Stomach (tissue), 9 donors: ENCODE data around the gene COX19. TPM values are rescaled to one million over a fixed set of nuclear protein-coding genes. Genes with fewer than 3 reads are reported as not detected.

ENCODE experiments used
- DNase-seq, 2 donors: peaks; one replicate each; pipeline versions ENCODE4 v3.0.0 to v3.0.0-alpha.2; 2013 to 2019
- H3K27ac ChIP-seq, 5 donors: fragments of 200-600 bp in 4 of 5; sonication (generic) in 4 of 5; one replicate each; pipeline ENCODE4 v1.5.1; 2013 to 2019; ENCODE audit warnings: mild to moderate bottlenecking in 1 of 5, moderate library complexity in 1 of 5
- H3K27me3 ChIP-seq, 3 donors: fragments of 200-600 bp; sonication (generic); one replicate each; pipeline ENCODE4 v1.5.1; 2017 to 2019; ENCODE audit warnings: mixed run types in 1 of 3
- H3K36me3 ChIP-seq, 4 donors: fragments of 200-600 bp; sonication (generic); 1 replicate in 3 of 4; 2 replicates in 1 of 4; pipeline ENCODE4 v1.5.1; 2016 to 2019
- H3K4me1 ChIP-seq, 4 donors: fragments of 200-600 bp; sonication (generic); one replicate each; pipeline ENCODE4 v1.5.1; 2016 to 2019
- H3K4me3 ChIP-seq, 4 donors: fragments of 200-600 bp; sonication (generic) in 3 of 4; one replicate each; pipeline ENCODE4 v1.5.1; 2016 to 2019; ENCODE audit warnings: mild to moderate bottlenecking in 1 of 4
- H3K9me3 ChIP-seq, 4 donors: fragments of 200-600 bp; sonication (generic); one replicate each; pipeline ENCODE4 v1.5.1; 2016 to 2019
- EP300 ChIP-seq: sonication (generic); formaldehyde crosslinking; IDR thresholded peaks from one replicate; pipeline ENCODE4 v1.6.1; 2017; ENCODE audit warnings: antibody characterized with exemption
- POLR2A ChIP-seq, 4 donors: fragments of 450-650 bp; IDR thresholded peaks; one replicate each; pipeline ENCODE4 v1.6.1; 2016; ENCODE audit warnings: antibody characterized with exemption in 4 of 4, control low read depth in 2 of 4, mild to moderate bottlenecking in 1 of 4, moderate library complexity in 1 of 4
- POLR2AphosphoS5 ChIP-seq, 3 donors: sonication (generic); formaldehyde crosslinking; IDR thresholded peaks; one replicate each; pipeline ENCODE4 v1.6.1; 2016; ENCODE audit warnings: antibody characterized with exemption in 3 of 3
- WGBS, 5 donors: extraction: QIAGEN DNeasy Blood & Tissue Kit in 3 of 5; methylation state at CpG; one replicate each; pipeline versions ENCODE4 v1.1.5 to v1.1.7; 2013 to 2018; 5-methylcytosine and 5-hydroxymethylcytosine counted together
- intact Hi-C: fragments of 100-400 bp; cut with DNase I; formaldehyde crosslinking; loops from one replicate; pipeline ENCODE4 v1.15.1; 2023; ENCODE audit warnings: low total_unique reads
- polyA plus RNA-seq, 3 donors: library from polyadenylated mRNA; stranded (reverse); fragments of 200-250 nt; gene quantifications; one replicate each; pipeline ENCODE4 v1.2.3, GENCODE V29; 2013
- total RNA-seq, 5 donors: library from RNA; depleted of rRNA; stranded (reverse); fragments of >200 nt; gene quantifications; one replicate each; pipeline versions ENCODE4 v1.1.0 to v1.2.3, GENCODE V29; 2014 to 2016
- TF ChIP-seq, protein P1 (sequence below), 7 experiments: fragments of 450-650 bp in 4 of 7; fragments of 200-600 bp in 3 of 7; sonication (generic) in 3 of 7; IDR thresholded peaks; one replicate each; pipeline ENCODE4 v1.5.1; 2016 to 2019; ENCODE audit warnings: antibody characterized with exemption in 7 of 7, control low read depth in 2 of 7, mild to moderate bottlenecking in 1 of 7
- donor health status: healthy with polysubstance abuse.
- donor health status: Bipolar disorder and iron deficiency.
- donor health status: healthy.

The COX19 gene
- total and polyA plus RNA-seq, 8 donors: 2.3 to 26.6 (median 6.6) TPM

DNA sequence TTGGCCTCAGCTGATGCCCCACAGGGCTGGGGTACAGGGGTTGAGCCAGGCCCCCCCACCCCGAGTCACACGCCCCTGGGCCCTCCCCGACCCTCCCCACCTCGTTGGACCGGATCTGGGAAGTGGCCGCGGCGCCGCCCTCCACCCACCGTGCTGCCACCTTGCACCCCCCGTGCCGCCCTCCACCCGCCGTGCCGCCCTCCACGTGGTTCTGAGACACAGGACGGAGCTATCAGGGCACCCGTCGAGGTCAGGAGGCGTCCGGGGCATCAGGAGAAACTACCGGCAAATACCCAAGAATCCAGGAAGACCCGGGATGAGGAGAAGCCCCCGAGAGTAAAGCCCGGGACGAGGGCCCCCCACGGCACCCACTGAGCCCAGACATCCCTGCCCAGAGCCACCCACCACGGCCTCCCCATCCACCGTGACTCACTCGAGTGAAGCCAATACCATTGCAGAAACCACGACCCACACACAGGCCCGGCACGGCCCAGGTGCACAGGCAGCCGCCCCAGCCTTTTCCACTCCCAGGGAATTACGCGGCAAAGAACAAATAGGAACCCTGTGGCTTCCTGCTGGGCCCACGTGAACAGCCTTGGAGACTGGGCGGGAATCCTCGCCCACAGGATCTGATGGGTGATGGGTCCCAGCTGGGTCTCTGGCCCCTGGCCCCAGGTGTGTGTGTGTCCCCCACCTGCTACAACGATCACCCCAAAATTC lies 54.8 kb downstream of the COX19 start:
- TF ChIP-seq POLR2A (IDR thresholded peaks at IDR 0.05): no peak
- no peak for TF ChIP-seq POLR2AphosphoS5 (IDR thresholded peaks at IDR 0.05)
- no peak for TF ChIP-seq EP300
- TF ChIP-seq, protein P1, sequence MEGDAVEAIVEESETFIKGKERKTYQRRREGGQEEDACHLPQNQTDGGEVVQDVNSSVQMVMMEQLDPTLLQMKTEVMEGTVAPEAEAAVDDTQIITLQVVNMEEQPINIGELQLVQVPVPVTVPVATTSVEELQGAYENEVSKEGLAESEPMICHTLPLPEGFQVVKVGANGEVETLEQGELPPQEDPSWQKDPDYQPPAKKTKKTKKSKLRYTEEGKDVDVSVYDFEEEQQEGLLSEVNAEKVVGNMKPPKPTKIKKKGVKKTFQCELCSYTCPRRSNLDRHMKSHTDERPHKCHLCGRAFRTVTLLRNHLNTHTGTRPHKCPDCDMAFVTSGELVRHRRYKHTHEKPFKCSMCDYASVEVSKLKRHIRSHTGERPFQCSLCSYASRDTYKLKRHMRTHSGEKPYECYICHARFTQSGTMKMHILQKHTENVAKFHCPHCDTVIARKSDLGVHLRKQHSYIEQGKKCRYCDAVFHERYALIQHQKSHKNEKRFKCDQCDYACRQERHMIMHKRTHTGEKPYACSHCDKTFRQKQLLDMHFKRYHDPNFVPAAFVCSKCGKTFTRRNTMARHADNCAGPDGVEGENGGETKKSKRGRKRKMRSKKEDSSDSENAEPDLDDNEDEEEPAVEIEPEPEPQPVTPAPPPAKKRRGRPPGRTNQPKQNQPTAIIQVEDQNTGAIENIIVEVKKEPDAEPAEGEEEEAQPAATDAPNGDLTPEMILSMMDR (IDR thresholded peaks at IDR 0.05): no peak
- 55 to 81% (median 76%) methylated on average over 25 to 40 of the region's 40 CpGs for WGBS, 5 donors
- DNase-seq: peak in 1 of 2 donors; percentile 23
- intact Hi-C loops: no loop called here
- Histone ChIP-seq H3K4me3 (no peak overlapping the region), H3K36me3 (peaks cover 0 to 14% (median 9%) of the 10 kb centered on the region in 4 donors), H3K27me3 (no peaks in the 10 kb centered on the region), H3K9me3 (no peaks in the 10 kb centered on the region), H3K27ac (no peak overlapping the region), H3K4me1 (peaks cover 4 to 53% (median 39%) of the 10 kb centered on the region in 4 donors)

DNA sequence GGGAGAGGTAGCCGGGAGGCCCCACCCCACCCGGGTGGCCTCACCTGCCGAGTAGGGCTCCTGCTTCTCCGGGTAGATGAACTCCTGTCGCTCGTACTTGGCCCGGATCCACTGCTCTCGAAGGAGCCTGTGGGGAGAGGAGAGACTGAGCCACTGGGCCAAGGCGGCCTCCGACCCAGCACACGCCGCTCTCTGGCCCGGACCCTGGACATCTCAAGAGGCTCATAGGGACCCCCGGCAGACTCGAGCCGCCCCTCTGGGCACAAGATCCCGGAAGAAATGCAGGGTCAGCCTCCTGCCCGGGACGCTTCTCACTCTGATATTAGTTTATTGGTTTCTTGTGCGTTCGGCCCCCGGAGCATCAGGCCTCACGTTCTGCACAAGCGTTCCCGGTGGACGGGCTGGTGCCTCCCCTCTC lies 55.4 kb downstream of the COX19 start:
- H3K27me3 ChIP-seq: no peaks in the 10 kb centered on the region
- TF ChIP-seq, protein P1 (IDR thresholded peaks at IDR 0.05): no peak
- TF ChIP-seq POLR2AphosphoS5 (IDR thresholded peaks at IDR 0.05) (no peak), POLR2A (IDR thresholded peaks at IDR 0.05) (no peak), EP300 (no peak)
- intact Hi-C loops: no loop called here
- H3K27ac ChIP-seq: no peak overlapping the region
- no peak overlapping the region for H3K4me3 ChIP-seq
- H3K4me1 ChIP-seq: peaks cover 4 to 51% (median 36%) of the 10 kb centered on the region in 4 donors
- H3K36me3 ChIP-seq: peaks cover 0 to 14% (median 9%) of the 10 kb centered on the region in 4 donors
- WGBS, 5 donors: 73 to 89% (median 85%) methylated on average over 20 to 26 of the region's 26 CpGs
- peak in 1 of 2 donors; percentile 24 for DNase-seq
- H3K9me3 ChIP-seq: no peaks in the 10 kb centered on the region

DNA sequence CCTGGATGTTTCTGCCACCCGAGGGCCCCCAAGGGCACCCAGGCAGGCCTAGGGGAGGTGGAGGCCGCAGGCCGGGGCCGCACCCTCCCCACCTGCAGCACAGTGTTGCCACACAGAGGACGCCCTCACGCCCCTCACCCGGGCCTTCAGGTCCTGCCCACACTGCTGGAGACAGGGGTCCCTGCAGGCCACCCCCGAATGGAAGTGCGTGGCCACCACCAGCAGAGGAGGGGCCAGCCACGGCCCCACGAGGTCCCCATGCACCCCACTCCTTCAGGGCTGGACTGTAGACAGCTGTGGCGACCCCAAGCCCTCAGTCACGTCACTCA lies 56.3 kb downstream of the COX19 start:
- DNase-seq: no peak
- intact Hi-C loops: no loop called here
- Histone ChIP-seq H3K9me3 (no peaks in the 10 kb centered on the region), H3K27me3 (no peaks in the 10 kb centered on the region), H3K27ac (no peak overlapping the region), H3K36me3 (peaks cover 0 to 14% (median 9%) of the 10 kb centered on the region in 4 donors), H3K4me1 (peaks cover 4 to 52% (median 38%) of the 10 kb centered on the region in 4 donors), H3K4me3 (no peak overlapping the region)
- TF ChIP-seq POLR2AphosphoS5 (IDR thresholded peaks at IDR 0.05): no peak
- WGBS, 5 donors: 89 to 94% (median 90%) methylated on average over 8 to 13 of the region's 13 CpGs

- WGBS, 5 donors: 87 to 95% (median 90%) methylated on average over 14 to 21 of the region's 21 CpGs
- H3K36me3 ChIP-seq: peaks cover 0 to 14% (median 9%) of the 10 kb centered on the region in 4 donors
- no peaks in the 10 kb centered on the region for H3K27me3 ChIP-seq
- H3K4me1 ChIP-seq: peaks cover 4 to 55% (median 40%) of the 10 kb centered on the region in 4 donors
- TF ChIP-seq, protein P1 (IDR thresholded peaks at IDR 0.05): no peak
- TF ChIP-seq POLR2AphosphoS5 (IDR thresholded peaks at IDR 0.05): no peak
- no peak for TF ChIP-seq EP300
- TF ChIP-seq POLR2A (IDR thresholded peaks at IDR 0.05): no peak
- intact Hi-C loops: no loop called here
- H3K9me3 ChIP-seq: no peaks in the 10 kb centered on the region
- H3K27ac ChIP-seq: no peak overlapping the region
- no peak overlapping the region for H3K4me3 ChIP-seq
- DNase-seq: no peak
Observed at GRCh38 chr7:918441-919113, 56.8 kb downstream of the COX19 start.

- Histone ChIP-seq H3K36me3 (peaks cover 0 to 14% (median 9%) of the 10 kb centered on the region in 4 donors), H3K4me3 (no peak overlapping the region), H3K9me3 (no peaks in the 10 kb centered on the region), H3K27me3 (no peaks in the 10 kb centered on the region), H3K4me1 (peaks cover 4 to 53% (median 38%) of the 10 kb centered on the region in 4 donors), H3K27ac (no peak overlapping the region)
- intact Hi-C loops: no loop called here
- no peak for TF ChIP-seq POLR2AphosphoS5 (IDR thresholded peaks at IDR 0.05)
- TF ChIP-seq POLR2A (IDR thresholded peaks at IDR 0.05): no peak
- TF ChIP-seq, protein P1 (IDR thresholded peaks at IDR 0.05): no peak
- no peak for TF ChIP-seq EP300
- no peak for DNase-seq
- 85 to 97% (median 95%) methylated on average over 9 of the region's 9 CpGs for WGBS, 5 donors
Observed at GRCh38 chr7:918118-918425, 57.3 kb downstream of the COX19 start.
